Neural cell (in vitro differentiated cells): ENCODE measurements around the gene STXBP1. TPM values are rescaled to one million over a fixed set of nuclear protein-coding genes. Genes with fewer than 3 reads are reported as not detected.

Experiments
- H2AFZ ChIP-seq: fragments of 200-600, 300-800 bp; sonication (generic), shearing (Covaris generic); 2 replicates; pipeline ENCODE4 v1.6.0; 2014; ENCODE audit warnings: low read depth, mild to moderate bottlenecking, antibody characterized with exemption, low read length, moderate library complexity
- H3F3A ChIP-seq: fragments of 200-600 bp; shearing (Covaris generic); 2 replicates; pipeline ENCODE4 v1.6.1; 2016; ENCODE audit warnings: mild to moderate bottlenecking, moderate library complexity, mixed read lengths, antibody characterized with exemption, low read length; ENCODE audit not compliant: insufficient read depth, poor library complexity, severe bottlenecking
- H3K27ac ChIP-seq: fragments of 200-600, 300-800 bp; sonication (generic), shearing (Covaris generic); 2 replicates; pipeline ENCODE4 v1.5.1; 2014; ENCODE audit warnings: mild to moderate bottlenecking, low read length, moderate library complexity
- H3K27me3 ChIP-seq: fragments of 300-800, 200-600 bp; sonication (generic), shearing (Covaris generic); 2 replicates; pipeline ENCODE4 v1.6.0; 2014; ENCODE audit warnings: mild to moderate bottlenecking, low read depth, low read length, moderate library complexity; ENCODE audit not compliant: insufficient read depth
- H3K36me3 ChIP-seq: fragments of 300-800, 200-600 bp; sonication (generic), shearing (Covaris generic); 2 replicates; pipeline ENCODE4 v1.5.1; 2014; ENCODE audit warnings: mild to moderate bottlenecking, antibody characterized with exemption, low read length, moderate library complexity; ENCODE audit not compliant: insufficient read depth
- H3K4me2 ChIP-seq: fragments of 300-800, 200-600 bp; sonication (generic), shearing (Covaris generic); 2 replicates; pipeline ENCODE4 v1.6.0; 2014; ENCODE audit warnings: mild to moderate bottlenecking, low read length
- H3K4me3 ChIP-seq: fragments of 300-800, 200-600 bp; sonication (generic), shearing (Covaris generic); 2 replicates; pipeline ENCODE4 v1.5.1; 2014; ENCODE audit warnings: mild to moderate bottlenecking, low read length, moderate library complexity
- H3K79me2 ChIP-seq: fragments of 200-600 bp; shearing (Covaris generic); replicated peaks from 2 replicates; pipeline ENCODE4 v1.6.0; 2014; ENCODE audit warnings: mild to moderate bottlenecking, low read length, moderate library complexity; ENCODE audit not compliant: insufficient read depth
- H3K9ac ChIP-seq: fragments of 300-800, 200-600 bp; sonication (generic), shearing (Covaris generic); 2 replicates; pipeline ENCODE4 v1.6.1; 2016; ENCODE audit warnings: mild to moderate bottlenecking, low read length, mixed read lengths
- H3K9me2 ChIP-seq: fragments of 200-600 bp; shearing (Covaris generic); 2 replicates; pipeline ENCODE4 v1.6.1; 2016; ENCODE audit warnings: mild to moderate bottlenecking, low read length, mixed read lengths; ENCODE audit not compliant: insufficient read depth
- H3K9me3 ChIP-seq: fragments of 200-600, 300-800 bp; sonication (generic), shearing (Covaris generic); 2 replicates; pipeline ENCODE4 v1.6.1; 2016; ENCODE audit warnings: mild to moderate bottlenecking, mixed run types, low read length, moderate library complexity, mixed read lengths
- H4K20me1 ChIP-seq: fragments of 200-600 bp; shearing (Covaris generic); 2 replicates; pipeline ENCODE4 v1.6.1; 2016; ENCODE audit warnings: mild to moderate bottlenecking, mixed run types; ENCODE audit not compliant: insufficient read depth
- CTCF ChIP-seq: fragments of 450-650 bp; IDR thresholded peaks from 2 replicates; pipeline ENCODE4 v1.5.1; 2014; ENCODE audit warnings: antibody characterized with exemption, mild to moderate bottlenecking, moderate library complexity; ENCODE audit not compliant: poor library complexity, severe bottlenecking
- EP300 ChIP-seq: fragments of 450-650 bp; conservative IDR thresholded peaks from 2 replicates; pipeline ENCODE4 v1.6.1; 2014; ENCODE audit warnings: antibody characterized with exemption, mild to moderate bottlenecking, moderate library complexity; ENCODE audit not compliant: poor library complexity, severe bottlenecking
- EZH2 ChIP-seq: fragments of 200-600, 300-800 bp; shearing (Covaris generic), sonication (generic); IDR thresholded peaks from 2 replicates; pipeline ENCODE4 v1.6.1; 2014; ENCODE audit warnings: antibody characterized with exemption, low read length, borderline replicate concordance, mild to moderate bottlenecking; ENCODE audit not compliant: insufficient read depth, poor library complexity, severe bottlenecking
- MXI1 ChIP-seq: fragments of 450-650 bp; conservative IDR thresholded peaks from 2 replicates; pipeline ENCODE4 v1.6.1; 2014; ENCODE audit warnings: antibody characterized with exemption, mild to moderate bottlenecking; ENCODE audit not compliant: poor library complexity, severe bottlenecking
- POLR2AphosphoS5 ChIP-seq: IDR thresholded peaks from 2 replicates; pipeline ENCODE4 v1.6.1; 2012
- RAD21 ChIP-seq: fragments of 450-650 bp; conservative IDR thresholded peaks from 2 replicates; pipeline ENCODE4 v1.6.1; 2014; ENCODE audit warnings: antibody characterized with exemption, mild to moderate bottlenecking, moderate library complexity
- SMC3 ChIP-seq: fragments of 450-650 bp; conservative IDR thresholded peaks from 2 replicates; pipeline ENCODE4 v1.6.1; 2014; ENCODE audit warnings: antibody characterized with exemption, mild to moderate bottlenecking, moderate library complexity; ENCODE audit not compliant: poor library complexity
- TAF1 ChIP-seq: IDR thresholded peaks from 2 replicates; pipeline ENCODE4 v1.6.1; 2012; ENCODE audit warnings: low read depth
- polyA plus RNA-seq: library from polyadenylated mRNA; depleted of rRNA; stranded (reverse); fragments of >200 nt; gene quantifications from 2 replicates; pipeline ENCODE4 v1.2.3, GENCODE V29; 2014
- TF ChIP-seq, protein P1 (sequence below): IDR thresholded peaks from 2 replicates; pipeline ENCODE4 v1.6.1; 2012; ENCODE audit warnings: borderline replicate concordance

The STXBP1 gene
- polyA plus RNA-seq, 1 donor from 2014 or later: 42.5 TPM

- Histone ChIP-seq H3K4me3 (peak overlapping the region; percentile 90), H3K79me2 (peaks cover 3% of the 10 kb centered on the region), H3K27me3 (no peaks in the 10 kb centered on the region), H3K27ac (peak overlapping the region; percentile 97), H3K4me2 (peak overlapping the region; percentile 89), H3K9ac (peak overlapping the region; percentile 71), H3F3A (no peaks in the 10 kb centered on the region), H4K20me1 (no peaks in the 10 kb centered on the region), H3K36me3 (no peaks in the 10 kb centered on the region), H3K9me3 (no peaks in the 10 kb centered on the region), H3K9me2 (no peaks in the 10 kb centered on the region), H2AFZ (no peak overlapping the region)
- no peak for TF ChIP-seq MXI1
- TF ChIP-seq, protein P1, sequence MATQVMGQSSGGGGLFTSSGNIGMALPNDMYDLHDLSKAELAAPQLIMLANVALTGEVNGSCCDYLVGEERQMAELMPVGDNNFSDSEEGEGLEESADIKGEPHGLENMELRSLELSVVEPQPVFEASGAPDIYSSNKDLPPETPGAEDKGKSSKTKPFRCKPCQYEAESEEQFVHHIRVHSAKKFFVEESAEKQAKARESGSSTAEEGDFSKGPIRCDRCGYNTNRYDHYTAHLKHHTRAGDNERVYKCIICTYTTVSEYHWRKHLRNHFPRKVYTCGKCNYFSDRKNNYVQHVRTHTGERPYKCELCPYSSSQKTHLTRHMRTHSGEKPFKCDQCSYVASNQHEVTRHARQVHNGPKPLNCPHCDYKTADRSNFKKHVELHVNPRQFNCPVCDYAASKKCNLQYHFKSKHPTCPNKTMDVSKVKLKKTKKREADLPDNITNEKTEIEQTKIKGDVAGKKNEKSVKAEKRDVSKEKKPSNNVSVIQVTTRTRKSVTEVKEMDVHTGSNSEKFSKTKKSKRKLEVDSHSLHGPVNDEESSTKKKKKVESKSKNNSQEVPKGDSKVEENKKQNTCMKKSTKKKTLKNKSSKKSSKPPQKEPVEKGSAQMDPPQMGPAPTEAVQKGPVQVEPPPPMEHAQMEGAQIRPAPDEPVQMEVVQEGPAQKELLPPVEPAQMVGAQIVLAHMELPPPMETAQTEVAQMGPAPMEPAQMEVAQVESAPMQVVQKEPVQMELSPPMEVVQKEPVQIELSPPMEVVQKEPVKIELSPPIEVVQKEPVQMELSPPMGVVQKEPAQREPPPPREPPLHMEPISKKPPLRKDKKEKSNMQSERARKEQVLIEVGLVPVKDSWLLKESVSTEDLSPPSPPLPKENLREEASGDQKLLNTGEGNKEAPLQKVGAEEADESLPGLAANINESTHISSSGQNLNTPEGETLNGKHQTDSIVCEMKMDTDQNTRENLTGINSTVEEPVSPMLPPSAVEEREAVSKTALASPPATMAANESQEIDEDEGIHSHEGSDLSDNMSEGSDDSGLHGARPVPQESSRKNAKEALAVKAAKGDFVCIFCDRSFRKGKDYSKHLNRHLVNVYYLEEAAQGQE: peak; percentile 76
Observed at GRCh38 chr9:127735530-127736185, 123.6 kb downstream of the STXBP1 start.

DNA sequence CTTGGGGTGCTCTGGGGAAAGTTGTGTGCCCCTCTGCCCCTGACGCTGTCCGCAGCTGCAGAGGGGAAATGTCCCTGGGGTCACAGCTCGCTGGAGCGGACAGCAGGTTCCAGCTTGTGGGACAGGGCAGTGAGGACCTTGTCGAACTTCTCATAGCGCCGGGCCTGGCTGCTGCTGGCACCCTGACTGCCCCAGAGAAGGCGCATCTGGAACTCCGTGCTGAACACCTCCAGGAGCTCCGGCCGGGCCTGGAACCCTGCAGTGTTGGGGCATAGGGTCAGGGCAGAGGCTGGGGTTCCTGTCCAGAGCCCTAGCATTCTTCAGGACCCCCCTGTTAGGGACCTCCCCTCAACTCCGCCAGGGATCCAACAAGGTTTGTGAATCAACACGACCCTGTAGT is 126.6 kb downstream of the STXBP1 start:
- Histone ChIP-seq H3K79me2 (peaks cover 3% of the 10 kb centered on the region), H3K27me3 (no peaks in the 10 kb centered on the region), H3K4me2 (no peak overlapping the region), H2AFZ (no peak overlapping the region), H3K36me3 (no peaks in the 10 kb centered on the region), H3K9me2 (no peaks in the 10 kb centered on the region), H3K27ac (no peak overlapping the region), H3K4me3 (no peak overlapping the region), H3K9ac (no peak overlapping the region), H4K20me1 (no peaks in the 10 kb centered on the region), H3K9me3 (no peaks in the 10 kb centered on the region), H3F3A (no peaks in the 10 kb centered on the region)
- TF ChIP-seq POLR2AphosphoS5 (no peak), EP300 (no peak), EZH2 (no peak), MXI1 (no peak), CTCF (no peak), TAF1 (no peak), RAD21 (no peak), SMC3 (no peak)
- TF ChIP-seq, protein P1: no peak
